Measurements from ENCODE around the gene UBE2O. TPM values are rescaled to one million over a fixed set of nuclear protein-coding genes. Genes with fewer than 3 reads are reported as not detected.

The UBE2O gene
- total RNA-seq, 1 experiment from 2014 or later: 57.4 TPM

GRCh38 chr17:76416899-76417298, 36.1 kb downstream of the UBE2O start:
- Histone ChIP-seq H3K4me1 (ENCODE audit: insufficient read depth, low read length, poor library complexity, severe bottlenecking) (peaks cover 19% of the 10 kb centered on the region), H3K36me3 (ENCODE audit: insufficient read depth, low read length, poor library complexity, severe bottlenecking) (no peaks in the 10 kb centered on the region), H3K27me3 (replicated peaks; ENCODE audit: insufficient read depth, low read depth, low read length, poor library complexity) (no peaks in the 10 kb centered on the region), H3K27ac (ENCODE audit: low read depth, low read length, poor library complexity, severe bottlenecking) (no peak overlapping the region), H3K4me3 (ENCODE audit: low read depth, low read length, poor library complexity, severe bottlenecking) (no peak overlapping the region), H3K9me3 (ENCODE audit: low read depth, low read length, poor library complexity, severe bottlenecking) (no peaks in the 10 kb centered on the region)
- no TSS peak for BruUV-seq (replicated peaks)
- POLR2A ChIA-PET (ENCODE audit: low non-redundant PET): no interaction called here
- DNase-seq (ENCODE audit: low spot score): no peak
- TF ChIP-seq CTCF (conservative IDR thresholded peaks at IDR 0.05; ENCODE audit: low read depth, low read length) (no peak), EZH2 (IDR thresholded peaks at IDR 0.05; ENCODE audit: borderline replicate concordance, low read depth, low read length, poor library complexity, severe bottlenecking) (no peak)
- CTCF ChIA-PET: interaction anchor here (0.6 kb wide), 1 partner anchor 113 kb away, joined by 11 read pairs; no protein-coding TSS in a partner anchor
- intact Hi-C loops (cut with micrococcal nuclease; ENCODE audit: unreplicated experiment): no loop called here

- BruUV-seq (replicated peaks): no TSS peak
- no peaks in the 10 kb centered on the region for H3K27me3 ChIP-seq (replicated peaks; ENCODE audit: insufficient read depth, low read depth, low read length, poor library complexity)
- H3K27ac ChIP-seq (ENCODE audit: low read depth, low read length, poor library complexity, severe bottlenecking): no peak overlapping the region
- intact Hi-C loops (cut with micrococcal nuclease; ENCODE audit: unreplicated experiment): no loop called here
- H3K36me3 ChIP-seq (ENCODE audit: insufficient read depth, low read length, poor library complexity, severe bottlenecking): no peaks in the 10 kb centered on the region
- peaks cover 19% of the 10 kb centered on the region for H3K4me1 ChIP-seq (ENCODE audit: insufficient read depth, low read length, poor library complexity, severe bottlenecking)
- POLR2A ChIA-PET (ENCODE audit: low non-redundant PET): no interaction called here
- no peaks in the 10 kb centered on the region for H3K9me3 ChIP-seq (ENCODE audit: low read depth, low read length, poor library complexity, severe bottlenecking)
- no peak for TF ChIP-seq EZH2 (IDR thresholded peaks at IDR 0.05; ENCODE audit: borderline replicate concordance, low read depth, low read length, poor library complexity, severe bottlenecking)
- no peak for TF ChIP-seq CTCF (conservative IDR thresholded peaks at IDR 0.05; ENCODE audit: low read depth, low read length)
- no peak for DNase-seq (ENCODE audit: low spot score)
- CTCF ChIA-PET: interaction anchor here (0.6 kb wide), 1 partner anchor 487 kb away, joined by 3 read pairs; no protein-coding TSS in a partner anchor
- H3K4me3 ChIP-seq (ENCODE audit: low read depth, low read length, poor library complexity, severe bottlenecking): no peak overlapping the region
Observed at GRCh38 chr17:76416457-76416856, 36.5 kb downstream of the UBE2O start.

- no peaks in the 10 kb centered on the region for H3K36me3 ChIP-seq (ENCODE audit: insufficient read depth, low read length, poor library complexity, severe bottlenecking)
- no peak overlapping the region for H3K27ac ChIP-seq (ENCODE audit: low read depth, low read length, poor library complexity, severe bottlenecking)
- ChIA-PET POLR2A (ENCODE audit: low non-redundant PET) (no interaction called here), CTCF (interaction anchor here (0.6 kb wide), 1 partner anchor 486 kb away, joined by 3 read pairs; no protein-coding TSS in a partner anchor)
- no TSS peak for BruUV-seq (replicated peaks)
- no peak for DNase-seq (ENCODE audit: low spot score)
- TF ChIP-seq CTCF (conservative IDR thresholded peaks at IDR 0.05; ENCODE audit: low read depth, low read length) (no peak), EZH2 (IDR thresholded peaks at IDR 0.05; ENCODE audit: borderline replicate concordance, low read depth, low read length, poor library complexity, severe bottlenecking) (no peak)
- no peaks in the 10 kb centered on the region for H3K9me3 ChIP-seq (ENCODE audit: low read depth, low read length, poor library complexity, severe bottlenecking)
- H3K4me1 ChIP-seq (ENCODE audit: insufficient read depth, low read length, poor library complexity, severe bottlenecking): peaks cover 16% of the 10 kb centered on the region
- H3K27me3 ChIP-seq (replicated peaks; ENCODE audit: insufficient read depth, low read depth, low read length, poor library complexity): no peaks in the 10 kb centered on the region
- intact Hi-C loops (cut with micrococcal nuclease; ENCODE audit: unreplicated experiment): no loop called here
- H3K4me3 ChIP-seq (ENCODE audit: low read depth, low read length, poor library complexity, severe bottlenecking): no peak overlapping the region
Observed at GRCh38 chr17:76415786-76416185, 37.2 kb downstream of the UBE2O start.
